ENCODE measurements around the gene NRARP.

Gene NRARP

DNA sequence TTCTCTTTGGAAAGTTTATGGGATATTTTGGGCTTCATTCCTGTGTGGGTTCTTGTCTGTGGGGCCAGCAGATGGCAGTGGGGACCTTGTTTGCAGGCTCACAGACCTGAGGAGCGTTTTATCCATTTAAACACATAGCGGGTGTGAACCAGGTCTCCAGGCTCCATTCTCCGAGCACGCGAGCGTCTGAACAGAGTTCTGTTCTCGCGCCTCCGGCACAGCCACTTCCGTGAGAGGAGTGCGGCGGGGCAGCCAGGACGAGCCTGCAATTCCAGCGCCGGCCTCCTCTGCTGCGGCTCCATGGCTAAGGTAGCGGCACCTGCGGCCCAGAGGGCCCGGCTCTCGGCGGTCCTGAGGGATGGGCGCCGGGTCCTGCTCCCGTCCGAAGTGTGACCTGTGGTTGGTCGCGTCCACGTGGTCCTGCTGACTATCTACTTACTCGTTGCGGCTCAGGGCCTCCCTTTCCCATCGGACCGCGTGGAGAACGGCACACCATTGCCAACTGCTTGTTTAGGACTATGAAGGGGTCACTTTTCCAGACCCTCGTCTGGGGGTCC is 7.3 kb downstream of the NRARP start:
- H3K4me1 ChIP-seq (ENCODE audit: control insufficient read depth in 1 of 2, insufficient read depth in 2 of 2, low read length in 2 of 2): peaks cover 3 to 13% of the 10 kb centered on the region in 2 experiments
- H3K4me2 ChIP-seq (ENCODE audit: low read length): no peak overlapping the region
- H3K79me1 ChIP-seq (ENCODE audit: low read length): no peaks in the 10 kb centered on the region
- H4K91ac ChIP-seq (ENCODE audit: low read depth, low read length): no peak overlapping the region
- H2BK5ac ChIP-seq (ENCODE audit: low read depth, low read length, poor library complexity): no peak overlapping the region
- WGBS (ENCODE audit: extremely low coverage, insufficient coverage, insufficient read length): no CpG with 5 or more reads among the region's 35 CpGs
- no peak overlapping the region for H3K18ac ChIP-seq (ENCODE audit: low read length)
- H3K9ac ChIP-seq (ENCODE audit: low read length): no peak overlapping the region
- H2AK5ac ChIP-seq (ENCODE audit: low read length): no peak overlapping the region
- no peak overlapping the region for H3K4ac ChIP-seq (ENCODE audit: low read depth, low read length)
- no peak overlapping the region for H3K14ac ChIP-seq (ENCODE audit: low read length)
- no peak overlapping the region for H4K12ac ChIP-seq (ENCODE audit: low read depth, low read length)
- H3K79me2 ChIP-seq (ENCODE audit: control insufficient read depth, insufficient read depth, low read length, poor library complexity): no peaks in the 10 kb centered on the region
- H3K23ac ChIP-seq (ENCODE audit: low read length): no peak overlapping the region
- H3K27ac ChIP-seq (ENCODE audit: low read depth, low read length): no peak overlapping the region
- DNase-seq: peak in 1 of 2 donors; percentile 22
- no peak overlapping the region for H4K8ac ChIP-seq (ENCODE audit: low read depth, low read length)
- H2BK120ac ChIP-seq (ENCODE audit: insufficient read depth, low read length, poor library complexity): no peak overlapping the region
- H2BK12ac ChIP-seq (ENCODE audit: low read length): no peak overlapping the region
- H3K36me3 ChIP-seq (ENCODE audit: control insufficient read depth in 1 of 2, insufficient read depth in 2 of 2, low read length in 2 of 2): no peaks in the 10 kb centered on the region
- H3K4me3 ChIP-seq (ENCODE audit: low read depth, low read length): no peak overlapping the region
- no peak overlapping the region for H2AFZ ChIP-seq (ENCODE audit: insufficient read depth, low read length, poor library complexity)
- H3K9me3 ChIP-seq (ENCODE audit: insufficient read depth, low read depth, low read length): peaks cover 8% of the 10 kb centered on the region
- peaks cover 7% of the 10 kb centered on the region for H3K27me3 ChIP-seq (ENCODE audit: insufficient read depth, low read length)

DNA sequence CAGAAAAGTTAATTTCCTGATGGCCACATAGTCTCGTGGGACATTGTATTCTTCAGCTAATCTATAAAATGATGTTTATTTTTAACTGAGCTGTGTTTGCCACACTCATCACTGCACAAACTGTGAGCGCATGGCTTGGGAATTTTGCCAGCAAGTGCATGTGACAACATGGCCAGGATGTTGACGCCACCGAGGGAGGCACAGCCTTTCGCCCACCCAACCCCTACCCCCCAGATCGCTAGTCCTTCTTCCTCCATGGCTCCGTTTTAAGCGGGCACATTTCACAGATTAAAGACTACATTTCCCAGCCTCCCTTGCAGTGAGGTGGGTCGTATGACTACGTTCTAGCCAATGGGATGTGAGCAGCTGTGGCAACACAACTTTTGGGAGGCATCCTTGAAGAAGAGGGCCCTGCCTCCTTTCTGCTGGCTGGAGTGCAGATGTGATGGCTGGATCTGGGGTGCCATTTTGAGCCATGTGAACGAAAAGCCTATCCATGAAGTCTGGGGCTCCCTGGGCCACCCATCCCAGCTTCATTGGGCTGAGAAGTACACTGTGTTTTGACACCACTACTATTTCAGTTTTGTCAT is 7.9 kb downstream of the NRARP start:
- Histone ChIP-seq H2BK120ac (ENCODE audit: insufficient read depth, low read length, poor library complexity) (no peak overlapping the region), H4K91ac (ENCODE audit: low read depth, low read length) (no peak overlapping the region), H3K79me2 (ENCODE audit: control insufficient read depth, insufficient read depth, low read length, poor library complexity) (no peaks in the 10 kb centered on the region), H3K4me1 (ENCODE audit: control insufficient read depth in 1 of 2, insufficient read depth in 2 of 2, low read length in 2 of 2) (peaks cover 3 to 13% of the 10 kb centered on the region in 2 experiments), H3K14ac (ENCODE audit: low read length) (no peak overlapping the region), H3K4me2 (ENCODE audit: low read length) (no peak overlapping the region), H3K23ac (ENCODE audit: low read length) (no peak overlapping the region), H3K27me3 (ENCODE audit: insufficient read depth, low read length) (peaks cover 5% of the 10 kb centered on the region), H3K9ac (ENCODE audit: low read length) (no peak overlapping the region), H3K36me3 (ENCODE audit: control insufficient read depth in 1 of 2, insufficient read depth in 2 of 2, low read length in 2 of 2) (no peaks in the 10 kb centered on the region), H2BK5ac (ENCODE audit: low read depth, low read length, poor library complexity) (no peak overlapping the region), H3K4ac (ENCODE audit: low read depth, low read length) (no peak overlapping the region), H3K79me1 (ENCODE audit: low read length) (no peaks in the 10 kb centered on the region), H3K18ac (ENCODE audit: low read length) (no peak overlapping the region), H4K8ac (ENCODE audit: low read depth, low read length) (no peak overlapping the region), H2AK5ac (ENCODE audit: low read length) (no peak overlapping the region), H4K12ac (ENCODE audit: low read depth, low read length) (no peak overlapping the region), H2BK12ac (ENCODE audit: low read length) (no peak overlapping the region), H3K9me3 (ENCODE audit: insufficient read depth, low read depth, low read length) (peaks cover 8% of the 10 kb centered on the region), H2AFZ (ENCODE audit: insufficient read depth, low read length, poor library complexity) (no peak overlapping the region), H3K27ac (ENCODE audit: low read depth, low read length) (no peak overlapping the region), H3K4me3 (ENCODE audit: low read depth, low read length) (no peak overlapping the region)
- peak in 1 of 2 donors; percentile 27 for DNase-seq
- no CpG with 5 or more reads among the region's 11 CpGs for WGBS (ENCODE audit: extremely low coverage, insufficient coverage, insufficient read length)

DNA sequence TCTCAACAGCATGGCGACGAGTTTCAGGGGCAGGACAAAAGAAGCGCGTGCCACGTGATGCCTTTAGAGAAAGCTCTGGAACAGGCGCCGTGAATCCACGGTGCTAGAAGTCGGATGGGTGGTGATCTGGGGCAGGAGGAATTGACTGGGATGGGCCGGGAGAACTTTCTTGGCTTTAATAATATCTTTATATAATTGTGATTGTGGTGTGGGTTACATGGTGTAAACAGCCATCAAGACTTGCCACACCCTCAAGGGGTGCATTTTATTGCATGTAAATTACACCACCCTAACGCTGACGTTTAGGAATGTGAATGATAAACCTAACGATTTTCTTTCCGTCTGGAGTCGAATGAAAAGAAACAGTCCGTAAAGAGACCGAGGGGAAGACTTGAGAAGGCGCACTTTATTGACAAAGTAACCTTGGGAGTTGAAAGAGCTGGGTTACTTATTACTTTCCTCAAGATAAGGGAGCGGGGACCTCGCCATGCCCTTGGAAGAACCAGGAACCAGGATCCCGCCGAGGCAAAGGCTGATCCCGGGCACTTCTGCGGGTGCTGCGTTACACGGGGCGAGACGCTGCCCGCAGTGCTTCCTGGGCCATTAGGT is 8.5 kb downstream of the NRARP start:
- Histone ChIP-seq H2BK5ac (ENCODE audit: low read depth, low read length, poor library complexity) (no peak overlapping the region), H3K4me3 (ENCODE audit: low read depth, low read length) (no peak overlapping the region), H3K23ac (ENCODE audit: low read length) (no peak overlapping the region), H3K4ac (ENCODE audit: low read depth, low read length) (no peak overlapping the region), H3K4me2 (ENCODE audit: low read length) (no peak overlapping the region), H3K79me1 (ENCODE audit: low read length) (no peaks in the 10 kb centered on the region), H4K12ac (ENCODE audit: low read depth, low read length) (no peak overlapping the region), H3K27me3 (ENCODE audit: insufficient read depth, low read length) (peaks cover 5% of the 10 kb centered on the region), H3K79me2 (ENCODE audit: control insufficient read depth, insufficient read depth, low read length, poor library complexity) (no peaks in the 10 kb centered on the region), H2AFZ (ENCODE audit: insufficient read depth, low read length, poor library complexity) (no peak overlapping the region), H3K9ac (ENCODE audit: low read length) (no peak overlapping the region), H2AK5ac (ENCODE audit: low read length) (no peak overlapping the region), H3K36me3 (ENCODE audit: control insufficient read depth in 1 of 2, insufficient read depth in 2 of 2, low read length in 2 of 2) (no peaks in the 10 kb centered on the region), H4K91ac (ENCODE audit: low read depth, low read length) (no peak overlapping the region), H2BK120ac (ENCODE audit: insufficient read depth, low read length, poor library complexity) (no peak overlapping the region), H3K18ac (ENCODE audit: low read length) (no peak overlapping the region), H3K4me1 (ENCODE audit: control insufficient read depth in 1 of 2, insufficient read depth in 2 of 2, low read length in 2 of 2) (peaks cover 3 to 13% of the 10 kb centered on the region in 2 experiments), H3K27ac (ENCODE audit: low read depth, low read length) (no peak overlapping the region), H3K14ac (ENCODE audit: low read length) (no peak overlapping the region), H4K8ac (ENCODE audit: low read depth, low read length) (no peak overlapping the region), H2BK12ac (ENCODE audit: low read length) (no peak overlapping the region), H3K9me3 (ENCODE audit: insufficient read depth, low read depth, low read length) (peaks cover 8% of the 10 kb centered on the region)
- WGBS (ENCODE audit: extremely low coverage, insufficient coverage, insufficient read length): no CpG with 5 or more reads among the region's 29 CpGs
- DNase-seq: no peak

DNA sequence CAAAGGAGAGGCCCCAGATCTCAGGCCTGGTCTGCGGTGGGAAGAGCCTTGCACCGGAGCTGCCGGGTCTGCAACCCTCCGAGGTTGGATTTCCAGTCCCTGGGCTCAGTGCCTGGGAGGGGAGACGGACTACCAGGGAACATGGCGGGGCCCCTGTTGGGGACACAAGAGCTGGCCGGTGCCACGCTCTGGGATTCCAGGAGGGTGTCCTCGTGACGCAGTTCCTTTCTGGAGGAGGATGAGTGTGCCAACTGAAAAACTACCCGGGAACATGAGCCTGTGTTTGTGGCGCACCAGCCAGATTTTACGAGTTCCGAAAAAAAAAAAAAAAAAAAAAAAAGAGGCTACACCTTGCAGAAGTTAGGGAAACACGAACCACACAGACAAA is 9.0 kb downstream of the NRARP start:
- H4K12ac ChIP-seq (ENCODE audit: low read depth, low read length): no peak overlapping the region
- H3K14ac ChIP-seq (ENCODE audit: low read length): no peak overlapping the region
- no peak overlapping the region for H3K27ac ChIP-seq (ENCODE audit: low read depth, low read length)
- peaks cover 8% of the 10 kb centered on the region for H3K9me3 ChIP-seq (ENCODE audit: insufficient read depth, low read depth, low read length)
- H3K4me1 ChIP-seq (ENCODE audit: control insufficient read depth in 1 of 2, insufficient read depth in 2 of 2, low read length in 2 of 2): peaks cover 3 to 13% of the 10 kb centered on the region in 2 experiments
- no peak overlapping the region for H3K4ac ChIP-seq (ENCODE audit: low read depth, low read length)
- H3K4me2 ChIP-seq (ENCODE audit: low read length): no peak overlapping the region
- H3K36me3 ChIP-seq (ENCODE audit: control insufficient read depth in 1 of 2, insufficient read depth in 2 of 2, low read length in 2 of 2): no peaks in the 10 kb centered on the region
- peaks cover 5% of the 10 kb centered on the region for H3K27me3 ChIP-seq (ENCODE audit: insufficient read depth, low read length)
- no peak overlapping the region for H2AK5ac ChIP-seq (ENCODE audit: low read length)
- H2BK12ac ChIP-seq (ENCODE audit: low read length): no peak overlapping the region
- DNase-seq: no peak
- no peak overlapping the region for H3K23ac ChIP-seq (ENCODE audit: low read length)
- no peak overlapping the region for H2BK5ac ChIP-seq (ENCODE audit: low read depth, low read length, poor library complexity)
- H3K9ac ChIP-seq (ENCODE audit: low read length): peak overlapping the region; percentile 12
- H3K4me3 ChIP-seq (ENCODE audit: low read depth, low read length): peak overlapping the region; percentile 33
- WGBS (ENCODE audit: extremely low coverage, insufficient coverage, insufficient read length): no CpG with 5 or more reads among the region's 15 CpGs
- no peak overlapping the region for H2BK120ac ChIP-seq (ENCODE audit: insufficient read depth, low read length, poor library complexity)
- H3K79me1 ChIP-seq (ENCODE audit: low read length): no peaks in the 10 kb centered on the region
- no peaks in the 10 kb centered on the region for H3K79me2 ChIP-seq (ENCODE audit: control insufficient read depth, insufficient read depth, low read length, poor library complexity)
- no peak overlapping the region for H4K8ac ChIP-seq (ENCODE audit: low read depth, low read length)
- no peak overlapping the region for H3K18ac ChIP-seq (ENCODE audit: low read length)
- H2AFZ ChIP-seq (ENCODE audit: insufficient read depth, low read length, poor library complexity): no peak overlapping the region
- no peak overlapping the region for H4K91ac ChIP-seq (ENCODE audit: low read depth, low read length)

All from trophoblast cell (in vitro differentiated cells and primary cell).